Suprapubic skin (tissue), 4 donors: ENCODE results near the gene LGALS9C.
"Not testable (repeated sequence)": the region's sequence is repeated elsewhere in the genome, so short reads cannot be mapped to it uniquely, and the experiment has no call there.

Experiments
- EP300 ChIP-seq: sonication (generic); formaldehyde crosslinking; IDR thresholded peaks from one replicate; pipeline ENCODE4 v1.6.1; 2017; ENCODE audit warnings: antibody characterized with exemption
- POLR2A ChIP-seq, 2 donors: fragments of 450-650 bp; IDR thresholded peaks; one replicate each; pipeline ENCODE4 v1.6.1; 2017; ENCODE audit warnings: antibody characterized with exemption in 2 of 2, mild to moderate bottlenecking in 2 of 2, moderate library complexity in 2 of 2
- POLR2AphosphoS5 ChIP-seq, 3 donors: sonication (generic); formaldehyde crosslinking; IDR thresholded peaks; one replicate each; pipeline ENCODE4 v1.6.1; 2017; ENCODE audit warnings: antibody characterized with exemption in 3 of 3
- TF ChIP-seq, protein P1 (sequence below), 2 donors: fragments of 200-600 bp in 1 of 2; fragments of 450-650 bp in 1 of 2; sonication (generic) in 1 of 2; IDR thresholded peaks; one replicate each; pipeline ENCODE4 v1.5.1; 2016 to 2019; ENCODE audit warnings: antibody characterized with exemption in 2 of 2, mild to moderate bottlenecking in 1 of 2, moderate library complexity in 1 of 2

DNA sequence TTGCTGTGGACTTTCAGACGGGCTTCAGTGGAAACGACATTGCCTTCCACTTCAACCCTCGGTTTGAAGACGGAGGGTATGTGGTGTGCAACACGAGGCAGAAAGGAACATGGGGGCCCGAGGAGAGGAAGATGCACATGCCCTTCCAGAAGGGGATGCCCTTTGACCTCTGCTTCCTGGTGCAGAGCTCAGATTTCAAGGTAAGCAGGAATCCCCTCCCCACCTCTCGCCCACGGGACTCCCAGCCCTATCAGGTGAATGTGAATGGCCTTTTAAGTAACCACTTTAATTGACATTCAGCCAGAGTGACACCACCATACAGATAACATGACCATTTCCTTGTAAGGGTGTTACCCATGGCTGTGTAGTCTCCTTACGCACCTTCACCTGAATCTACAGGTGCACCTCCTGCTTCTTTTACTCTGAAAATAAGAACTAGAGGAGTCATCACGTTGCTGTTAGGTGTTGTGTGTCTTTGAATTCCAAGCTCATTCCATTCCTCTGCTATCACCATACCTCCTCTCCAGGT lies 9.4 kb downstream of the LGALS9C start:
- not testable (repeated sequence) for TF ChIP-seq POLR2A (IDR thresholded peaks at IDR 0.05); POLR2AphosphoS5 (IDR thresholded peaks at IDR 0.05); EP300
- TF ChIP-seq, protein P1, sequence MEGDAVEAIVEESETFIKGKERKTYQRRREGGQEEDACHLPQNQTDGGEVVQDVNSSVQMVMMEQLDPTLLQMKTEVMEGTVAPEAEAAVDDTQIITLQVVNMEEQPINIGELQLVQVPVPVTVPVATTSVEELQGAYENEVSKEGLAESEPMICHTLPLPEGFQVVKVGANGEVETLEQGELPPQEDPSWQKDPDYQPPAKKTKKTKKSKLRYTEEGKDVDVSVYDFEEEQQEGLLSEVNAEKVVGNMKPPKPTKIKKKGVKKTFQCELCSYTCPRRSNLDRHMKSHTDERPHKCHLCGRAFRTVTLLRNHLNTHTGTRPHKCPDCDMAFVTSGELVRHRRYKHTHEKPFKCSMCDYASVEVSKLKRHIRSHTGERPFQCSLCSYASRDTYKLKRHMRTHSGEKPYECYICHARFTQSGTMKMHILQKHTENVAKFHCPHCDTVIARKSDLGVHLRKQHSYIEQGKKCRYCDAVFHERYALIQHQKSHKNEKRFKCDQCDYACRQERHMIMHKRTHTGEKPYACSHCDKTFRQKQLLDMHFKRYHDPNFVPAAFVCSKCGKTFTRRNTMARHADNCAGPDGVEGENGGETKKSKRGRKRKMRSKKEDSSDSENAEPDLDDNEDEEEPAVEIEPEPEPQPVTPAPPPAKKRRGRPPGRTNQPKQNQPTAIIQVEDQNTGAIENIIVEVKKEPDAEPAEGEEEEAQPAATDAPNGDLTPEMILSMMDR (IDR thresholded peaks at IDR 0.05): not testable (repeated sequence)
